ENCODE measurements around the gene CARD19.

The CARD19 gene

GRCh38 chr9:93121316-93122241, 25.6 kb downstream of the CARD19 start:
- DNase-seq = no peak

- DNase-seq = no peak
Measured at GRCh38 chr9:93122721-93123221, 26.8 kb downstream of the CARD19 start.

GRCh38 chr9:93123561-93124283, 27.7 kb downstream of the CARD19 start:
- DNase-seq = no peak

GRCh38 chr9:93124793-93125192, 28.8 kb downstream of the CARD19 start:
- DNase-seq = no peak

- no peak for DNase-seq
Measured at GRCh38 chr9:93125331-93125894, 29.4 kb downstream of the CARD19 start.

DNA sequence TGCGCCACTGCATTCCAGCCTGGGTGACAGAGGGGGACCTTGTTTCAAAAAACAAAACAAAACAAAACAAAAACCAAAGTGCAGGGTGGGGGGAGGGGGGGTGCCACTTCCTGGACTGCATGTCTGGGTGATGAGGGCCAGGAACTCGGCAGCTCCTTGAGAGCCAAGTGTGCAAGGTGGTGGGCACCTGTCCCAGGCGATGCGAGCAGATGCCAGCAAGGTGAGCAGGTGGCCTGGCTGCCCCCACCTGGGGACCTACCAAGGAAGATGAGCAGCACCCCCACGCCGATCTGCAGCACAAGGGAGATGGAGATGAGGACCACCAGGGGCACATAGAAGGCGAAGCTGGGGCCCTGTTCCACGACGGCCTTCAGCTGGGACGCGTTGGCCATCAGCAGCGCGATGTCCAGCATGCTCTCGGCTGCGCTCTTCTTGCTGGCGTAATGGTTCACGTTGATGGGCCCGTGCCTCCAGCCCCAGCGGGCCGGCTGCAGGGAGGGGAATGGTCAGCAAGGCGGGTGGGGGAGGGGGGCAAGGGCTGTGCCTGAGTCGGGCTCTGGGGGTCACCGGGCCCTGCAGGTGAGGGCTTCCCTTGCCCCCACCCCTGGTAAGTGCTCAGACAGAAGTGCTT, 30.2 kb downstream of the CARD19 start:
- DNase-seq = no peak

GRCh38 chr9:93126825-93127368, 30.9 kb downstream of the CARD19 start:
- DNase-seq = no peak

GRCh38 chr9:93127395-93127911, 31.4 kb downstream of the CARD19 start:
- DNase-seq = no peak

DNA sequence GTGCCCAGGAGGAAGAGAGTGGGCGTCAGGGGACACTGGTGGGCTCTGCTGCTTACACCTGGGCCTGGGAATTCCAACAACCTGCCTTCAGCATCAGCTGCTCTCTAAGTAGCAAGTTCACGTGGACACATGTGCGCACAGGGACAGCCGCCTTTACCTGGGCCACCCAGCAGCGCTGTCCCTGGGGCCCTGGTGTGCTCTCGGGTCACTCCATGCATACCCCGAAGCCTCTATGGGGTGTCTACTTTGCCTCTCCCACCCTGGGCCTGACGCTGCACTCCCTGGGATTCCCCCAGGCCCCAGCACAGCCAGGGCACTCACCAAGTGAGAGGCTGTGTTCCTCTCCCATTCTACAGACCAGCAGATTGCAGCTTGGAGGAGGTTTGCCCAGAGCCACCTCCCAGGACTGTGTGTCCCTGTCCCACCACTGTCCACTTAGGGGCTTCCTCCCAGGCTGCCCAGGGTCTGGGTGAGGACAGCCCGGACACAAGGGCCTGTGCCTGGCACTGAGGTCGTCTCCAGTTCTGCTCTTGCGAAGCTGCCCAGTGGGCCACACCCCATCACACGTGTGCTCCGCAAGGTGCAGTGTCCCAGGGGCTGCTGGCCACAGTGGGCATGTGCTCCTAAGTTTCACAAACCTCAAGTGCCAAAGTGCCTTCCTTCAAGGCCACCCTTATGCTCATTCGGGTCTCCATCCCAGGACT, 32.1 kb downstream of the CARD19 start:
- DNase-seq = no peak

DNA sequence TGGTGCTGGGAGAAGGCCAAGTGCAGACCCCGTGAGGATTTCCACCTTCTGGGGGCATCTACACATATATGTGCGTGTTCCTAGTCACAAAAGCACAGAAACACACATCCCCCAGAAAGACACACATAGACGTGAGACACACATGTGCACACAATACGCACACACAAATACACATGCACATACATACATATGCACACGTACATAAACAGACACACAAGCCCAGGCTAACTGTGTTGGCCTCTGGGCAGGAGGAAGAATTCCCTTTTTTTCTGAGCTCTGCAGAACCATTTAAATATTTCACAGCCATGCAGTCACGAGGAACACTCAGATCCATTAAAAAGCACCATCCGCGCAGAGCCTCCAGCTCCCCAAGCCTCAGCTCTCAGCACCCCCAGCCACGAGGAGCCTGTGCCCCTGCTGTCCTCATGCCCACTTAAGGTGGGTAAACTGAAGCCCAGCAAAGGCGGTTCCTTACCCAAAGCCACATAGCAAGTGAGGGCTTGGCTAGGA, 32.8 kb downstream of the CARD19 start:
- DNase-seq = no peak

DNA sequence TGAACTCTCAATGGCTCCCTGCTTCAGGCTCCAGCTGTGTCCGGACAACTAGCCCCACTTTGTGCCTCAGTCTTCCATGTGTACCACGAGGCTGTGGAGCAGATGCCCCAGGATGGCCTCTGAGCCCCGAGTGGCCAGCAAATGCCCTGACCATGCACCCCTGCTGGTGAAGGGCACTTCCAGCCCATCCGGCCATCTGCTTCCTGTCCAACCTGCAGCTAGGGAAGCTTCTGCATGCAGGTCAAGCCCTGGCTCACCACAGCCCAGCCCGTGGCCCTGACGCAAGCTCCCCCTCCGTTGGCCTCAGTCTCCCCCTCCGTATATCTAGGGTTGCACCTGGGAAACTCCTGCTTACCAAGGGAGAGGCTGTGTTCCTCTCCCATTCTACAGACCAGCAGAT, 33.3 kb downstream of the CARD19 start:
- no peak for DNase-seq

DNA sequence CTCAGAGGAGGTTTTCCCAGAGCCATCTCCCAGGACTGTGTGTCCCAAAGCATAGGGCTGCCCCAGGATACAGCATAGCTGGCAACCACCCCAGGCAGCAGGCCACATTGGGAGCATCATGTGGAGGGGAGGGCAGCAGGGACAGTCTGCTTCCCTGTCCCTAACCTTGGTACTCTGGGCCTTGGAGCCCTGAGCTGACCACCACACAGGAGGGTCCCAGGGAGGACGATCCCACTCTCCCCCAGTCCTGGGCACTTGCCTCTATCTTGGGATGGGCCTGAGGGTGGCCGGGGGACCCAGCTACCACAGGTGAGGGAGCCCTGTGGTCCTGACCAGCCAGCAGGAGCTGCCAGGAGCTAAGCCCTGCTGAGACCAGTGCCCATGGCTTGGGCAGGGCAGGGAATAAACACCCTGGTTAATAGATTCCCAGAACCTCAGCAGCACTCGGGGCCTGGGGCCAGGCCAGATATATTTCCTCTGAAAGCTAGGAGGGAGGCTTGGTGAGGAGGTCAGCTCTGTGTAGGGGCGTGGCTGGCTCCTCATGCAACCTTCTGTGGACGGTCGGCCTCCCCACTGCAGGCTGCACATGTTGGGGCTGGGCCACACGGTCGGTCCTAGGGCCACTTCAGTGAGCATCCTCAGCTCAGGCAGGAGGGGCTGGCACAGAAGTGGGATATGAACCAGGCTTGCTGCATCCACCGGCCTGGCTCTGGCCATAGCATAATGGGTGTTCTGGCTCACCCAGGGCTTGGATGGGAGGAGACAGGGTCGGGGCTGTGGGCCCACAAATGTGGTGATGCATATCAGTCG, 33.9 kb downstream of the CARD19 start:
- DNase-seq = no peak

- DNase-seq = no peak
Measured at GRCh38 chr9:93130861-93131481, 35.0 kb downstream of the CARD19 start.

DNA sequence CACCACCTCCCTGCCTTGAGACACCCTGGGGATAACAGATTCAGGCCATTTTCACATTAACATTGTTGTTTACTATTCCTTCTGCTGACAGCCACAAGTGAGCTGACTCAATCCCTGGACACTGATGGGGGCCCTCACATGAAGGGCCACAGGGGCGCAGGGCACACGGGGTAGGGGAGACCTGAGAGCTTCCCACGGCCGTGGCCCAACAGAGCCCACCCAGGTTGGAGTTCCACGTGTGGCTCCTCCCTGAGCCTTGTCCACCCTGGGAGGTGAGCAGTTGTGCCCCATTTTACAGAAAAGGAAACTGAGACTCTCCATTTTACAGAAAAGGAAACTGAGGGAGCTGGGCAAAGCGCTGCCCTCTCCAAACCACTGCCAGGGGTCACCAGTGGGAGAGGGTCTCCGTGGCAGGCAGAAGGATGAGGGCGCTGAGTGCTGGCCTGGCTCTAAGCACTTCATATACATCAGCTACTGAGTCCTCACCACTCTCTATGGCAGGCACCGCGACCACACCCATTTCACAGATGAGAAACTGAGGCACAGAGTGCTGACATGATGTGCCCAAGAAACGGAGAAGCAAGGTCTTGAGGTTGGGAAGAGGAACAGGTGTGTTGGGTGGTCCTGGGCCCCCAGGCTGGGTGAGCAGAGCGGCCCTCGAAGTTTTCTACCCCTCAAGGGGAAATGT, 35.7 kb downstream of the CARD19 start:
- no peak for DNase-seq

- DNase-seq = no peak
Measured at GRCh38 chr9:93132287-93132927, 36.4 kb downstream of the CARD19 start.

DNA sequence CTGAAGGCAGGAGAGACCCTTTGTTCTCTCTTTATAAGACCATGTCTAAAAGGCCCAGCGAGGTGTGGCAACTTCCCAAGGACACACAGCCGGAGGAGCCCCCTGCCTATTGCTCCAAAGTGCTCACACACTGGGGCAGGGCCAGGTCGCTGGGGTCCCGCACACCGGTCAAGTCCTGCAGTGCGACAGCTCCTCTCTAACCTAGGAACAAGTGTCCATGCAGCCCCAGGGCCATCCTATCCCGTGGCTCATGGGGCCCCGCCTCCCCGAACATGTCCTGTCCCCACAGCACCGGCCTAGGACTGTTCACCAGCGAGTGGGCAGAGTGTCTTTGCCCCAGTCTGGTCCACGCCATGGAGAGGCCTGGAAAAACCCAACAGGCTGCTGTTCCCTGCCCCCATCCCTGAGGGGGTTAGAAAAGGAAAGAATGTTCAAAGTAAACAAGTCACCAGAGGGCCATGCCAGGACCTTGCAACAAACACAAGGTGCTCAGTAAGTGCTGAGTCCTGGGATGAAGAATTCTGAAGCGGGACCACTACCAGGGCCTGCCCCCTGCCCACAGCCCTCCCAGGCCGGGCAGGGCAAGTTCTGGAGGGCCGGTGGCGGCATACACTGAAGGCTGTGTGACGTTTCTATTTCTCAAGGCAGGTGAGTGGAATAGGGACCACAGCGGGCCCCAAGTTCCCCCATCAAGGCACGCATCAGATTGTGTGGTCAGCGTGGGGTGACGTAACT, 37.1 kb downstream of the CARD19 start:
- DNase-seq = no peak

- DNase-seq = peak; percentile 69
Measured at GRCh38 chr9:93133681-93134014, 37.6 kb downstream of the CARD19 start.

All from fibroblast of skin of abdomen (primary cell).